Hepatocyte (in vitro differentiated cells): ENCODE results near the gene FIBCD1. TPM values are rescaled to one million over a fixed set of nuclear protein-coding genes. Genes with fewer than 3 reads are reported as not detected.

Experiments used
- DNase-seq: peaks from one replicate; pipeline ENCODE4 v3.0.0-alpha.2; 2016; ENCODE audit warnings: low spot score
- H2AFZ ChIP-seq: fragments of 200-600 bp; sonication (generic); 2 replicates; pipeline ENCODE4 v1.6.0; 2016; ENCODE audit warnings: antibody characterized with exemption, mild to moderate bottlenecking
- H3K27ac ChIP-seq: fragments of 200-600 bp; sonication (generic); 2 replicates; pipeline ENCODE4 v1.5.1; 2016; ENCODE audit warnings: mild to moderate bottlenecking
- H3K27me3 ChIP-seq: fragments of 200-600 bp; sonication (generic); 2 replicates; pipeline ENCODE4 v1.6.1; 2016
- H3K36me3 ChIP-seq: fragments of 200-600 bp; sonication (generic); replicated peaks from 2 replicates; pipeline ENCODE4 v1.5.1; 2016; ENCODE audit warnings: low read depth; ENCODE audit not compliant: insufficient read depth
- H3K4me1 ChIP-seq: fragments of 200-600 bp; sonication (generic); 2 replicates; pipeline ENCODE4 v1.5.1; 2016; ENCODE audit warnings: mild to moderate bottlenecking, moderate library complexity; ENCODE audit not compliant: insufficient read depth
- H3K4me2 ChIP-seq: fragments of 200-600 bp; sonication (generic); 2 replicates; pipeline ENCODE4 v1.6.0; 2016
- H3K4me3 ChIP-seq: fragments of 200-600 bp; sonication (generic); 2 replicates; pipeline ENCODE4 v1.5.1; 2016; ENCODE audit warnings: mild to moderate bottlenecking
- H3K79me2 ChIP-seq: fragments of 200-600 bp; sonication (generic); 2 replicates; pipeline ENCODE4 v1.6.0; 2017; ENCODE audit warnings: mild to moderate bottlenecking
- H3K9me2 ChIP-seq: fragments of 200-600 bp; sonication (generic); replicated peaks from 2 replicates; pipeline ENCODE4 v1.6.0; 2017; ENCODE audit warnings: mild to moderate bottlenecking; ENCODE audit not compliant: insufficient read depth
- H3K9me3 ChIP-seq: fragments of 200-600 bp; sonication (generic); 2 replicates; pipeline ENCODE4 v1.5.1; 2016; ENCODE audit warnings: low read depth, mild to moderate bottlenecking
- H4K20me1 ChIP-seq: fragments of 200-600 bp; sonication (generic); 2 replicates; pipeline ENCODE4 v1.6.0; 2016; ENCODE audit warnings: mild to moderate bottlenecking; ENCODE audit not compliant: insufficient read depth, poor library complexity, severe bottlenecking
- EZH2 ChIP-seq: fragments of 200-600 bp; sonication (generic); IDR thresholded peaks from 2 replicates; pipeline ENCODE4 v1.6.1; 2016; ENCODE audit warnings: antibody characterized with exemption, mild to moderate bottlenecking, borderline replicate concordance
- EZH2phosphoT487 ChIP-seq: fragments of 200-600 bp; sonication (generic); IDR thresholded peaks from one replicate; pipeline ENCODE4 v1.6.1; 2018; ENCODE audit warnings: antibody characterized with exemption, mild to moderate bottlenecking, low read depth, moderate library complexity; ENCODE audit not compliant: unreplicated experiment, severe bottlenecking
- WGBS: methylation state at CpG from one replicate; pipeline ENCODE4 v1.1.6; 2016; ENCODE audit warnings: low lambda C conversion rate; ENCODE audit errors: missing lambda C conversion rate; 5-methylcytosine and 5-hydroxymethylcytosine counted together
- polyA plus RNA-seq: library from polyadenylated mRNA; unstranded; fragments of >200 nt; fragmentation: Nextera tagmentation; extraction: Ambion mirVana; gene quantifications from 2 replicates; pipeline ENCODE4 v1.2.1, GENCODE V29; 2016
- total RNA-seq: library from RNA; depleted of rRNA; stranded (reverse); fragments of >200 nt; gene quantifications from 2 replicates; pipeline ENCODE4 v1.2.3, GENCODE V29; 2014
- TF ChIP-seq, protein P1 (sequence below): fragments of 200-600 bp; sonication (generic); IDR thresholded peaks from 2 replicates; pipeline ENCODE4 v1.5.1; 2016; ENCODE audit warnings: antibody characterized with exemption, mild to moderate bottlenecking; ENCODE audit not compliant: poor library complexity

The FIBCD1 gene
- total and polyA plus RNA-seq, 2 experiments from 2014 or later: 0.33 TPM; not detected in 1

DNA sequence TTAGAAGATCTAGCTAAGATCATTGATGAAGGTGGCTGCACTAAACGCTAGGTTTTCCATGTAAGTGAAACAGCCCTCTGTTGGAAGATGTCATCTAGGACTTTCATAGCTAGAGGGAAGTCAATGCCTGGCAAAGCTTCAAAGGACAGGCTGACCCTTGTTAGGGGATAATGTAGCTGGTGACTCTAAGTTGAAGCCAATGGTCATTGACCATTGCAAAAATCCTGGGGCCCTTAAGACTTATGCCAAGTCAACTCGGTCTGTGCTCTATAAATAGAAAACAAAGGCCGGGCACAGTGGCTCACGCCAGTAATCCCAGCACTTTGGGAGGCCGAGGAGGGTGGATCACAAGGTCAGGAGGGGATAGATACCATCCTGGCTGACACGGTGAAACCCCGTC, 26.6 kb upstream of the FIBCD1 start:
- TF ChIP-seq, protein P1, sequence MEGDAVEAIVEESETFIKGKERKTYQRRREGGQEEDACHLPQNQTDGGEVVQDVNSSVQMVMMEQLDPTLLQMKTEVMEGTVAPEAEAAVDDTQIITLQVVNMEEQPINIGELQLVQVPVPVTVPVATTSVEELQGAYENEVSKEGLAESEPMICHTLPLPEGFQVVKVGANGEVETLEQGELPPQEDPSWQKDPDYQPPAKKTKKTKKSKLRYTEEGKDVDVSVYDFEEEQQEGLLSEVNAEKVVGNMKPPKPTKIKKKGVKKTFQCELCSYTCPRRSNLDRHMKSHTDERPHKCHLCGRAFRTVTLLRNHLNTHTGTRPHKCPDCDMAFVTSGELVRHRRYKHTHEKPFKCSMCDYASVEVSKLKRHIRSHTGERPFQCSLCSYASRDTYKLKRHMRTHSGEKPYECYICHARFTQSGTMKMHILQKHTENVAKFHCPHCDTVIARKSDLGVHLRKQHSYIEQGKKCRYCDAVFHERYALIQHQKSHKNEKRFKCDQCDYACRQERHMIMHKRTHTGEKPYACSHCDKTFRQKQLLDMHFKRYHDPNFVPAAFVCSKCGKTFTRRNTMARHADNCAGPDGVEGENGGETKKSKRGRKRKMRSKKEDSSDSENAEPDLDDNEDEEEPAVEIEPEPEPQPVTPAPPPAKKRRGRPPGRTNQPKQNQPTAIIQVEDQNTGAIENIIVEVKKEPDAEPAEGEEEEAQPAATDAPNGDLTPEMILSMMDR: no peak
- no peak for TF ChIP-seq EZH2phosphoT487
- no peak for TF ChIP-seq EZH2
- no peak overlapping the region for H3K4me3 ChIP-seq
- no peaks in the 10 kb centered on the region for H4K20me1 ChIP-seq
- H3K9me3 ChIP-seq: no peaks in the 10 kb centered on the region
- H3K27ac ChIP-seq: no peak overlapping the region
- no peak for DNase-seq
- no peaks in the 10 kb centered on the region for H3K9me2 ChIP-seq
- H3K79me2 ChIP-seq: no peaks in the 10 kb centered on the region
- no peaks in the 10 kb centered on the region for H3K4me1 ChIP-seq
- H3K36me3 ChIP-seq: no peaks in the 10 kb centered on the region
- H3K27me3 ChIP-seq: no peaks in the 10 kb centered on the region
- H3K4me2 ChIP-seq: no peak overlapping the region
- no peak overlapping the region for H2AFZ ChIP-seq
- WGBS: 95% methylated on average over 6 of the region's 7 CpGs

DNA sequence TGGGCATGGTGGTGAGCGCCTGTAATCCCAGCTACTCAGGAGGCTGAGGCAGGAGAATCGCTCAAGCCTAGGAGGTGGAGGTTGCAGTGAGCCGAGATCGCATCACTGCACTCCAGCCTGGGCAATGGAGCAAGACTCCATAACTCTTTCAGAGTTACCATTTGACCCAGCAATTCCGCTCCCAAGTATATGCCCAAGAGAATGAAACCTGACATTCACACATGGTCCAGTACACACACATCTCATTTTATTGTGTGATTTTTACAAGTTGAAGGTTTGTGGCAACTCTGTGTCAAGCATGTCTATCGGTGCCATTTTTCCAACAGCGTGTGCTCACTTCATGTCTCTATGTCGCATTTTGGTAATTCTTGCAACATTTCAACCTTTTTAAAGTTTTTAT, 24.9 kb upstream of the FIBCD1 start:
- TF ChIP-seq EZH2phosphoT487: no peak
- no peak for TF ChIP-seq EZH2
- TF ChIP-seq, protein P1: no peak
- H2AFZ ChIP-seq: no peak overlapping the region
- no peaks in the 10 kb centered on the region for H3K79me2 ChIP-seq
- H3K9me3 ChIP-seq: no peaks in the 10 kb centered on the region
- H3K4me3 ChIP-seq: no peak overlapping the region
- H4K20me1 ChIP-seq: no peaks in the 10 kb centered on the region
- no peak overlapping the region for H3K4me2 ChIP-seq
- H3K27me3 ChIP-seq: no peaks in the 10 kb centered on the region
- no peaks in the 10 kb centered on the region for H3K9me2 ChIP-seq
- no peak for DNase-seq
- H3K36me3 ChIP-seq: no peaks in the 10 kb centered on the region
- WGBS: 99% methylated on average over 8 of the region's 8 CpGs
- no peaks in the 10 kb centered on the region for H3K4me1 ChIP-seq
- H3K27ac ChIP-seq: no peak overlapping the region

DNA sequence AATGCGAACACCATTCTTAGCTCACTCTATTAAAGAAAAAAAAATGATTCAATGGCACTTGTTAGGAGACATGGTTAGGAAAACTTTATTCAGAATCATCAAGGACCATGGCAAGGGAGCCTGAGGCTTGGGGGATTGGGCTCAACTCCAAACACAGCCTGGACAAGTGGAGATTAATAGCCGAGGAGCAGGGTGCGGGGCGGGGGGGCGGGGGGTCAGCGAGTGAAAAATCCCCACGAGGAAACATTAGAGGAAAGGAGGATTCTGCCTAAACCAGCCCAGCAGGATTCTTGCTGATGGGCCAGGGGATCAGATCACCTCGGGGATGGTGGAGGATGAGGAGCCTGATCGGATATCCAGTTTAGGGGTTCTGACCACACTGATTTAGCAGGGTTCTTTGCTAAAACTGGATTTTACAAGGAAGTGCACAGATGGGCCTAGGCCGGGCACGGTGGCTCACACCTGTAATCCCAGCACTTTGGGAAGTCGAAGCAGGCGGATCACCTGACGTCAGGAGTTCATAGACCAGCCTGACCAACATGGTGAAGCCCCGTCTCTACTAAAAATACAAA, 24.4 kb upstream of the FIBCD1 start:
- Histone ChIP-seq H3K27me3 (no peaks in the 10 kb centered on the region), H3K4me3 (no peak overlapping the region), H3K9me3 (no peaks in the 10 kb centered on the region), H3K4me1 (no peaks in the 10 kb centered on the region), H3K9me2 (no peaks in the 10 kb centered on the region), H3K36me3 (no peaks in the 10 kb centered on the region), H3K79me2 (no peaks in the 10 kb centered on the region), H4K20me1 (no peaks in the 10 kb centered on the region), H2AFZ (no peak overlapping the region), H3K4me2 (no peak overlapping the region), H3K27ac (no peak overlapping the region)
- TF ChIP-seq, protein P1: no peak
- no peak for TF ChIP-seq EZH2
- no peak for TF ChIP-seq EZH2phosphoT487
- WGBS: 81% methylated on average over 13 of the region's 15 CpGs
- no peak for DNase-seq
